Ovary (tissue), 3 donors: ENCODE results near the gene NUDCD2.
"Not testable (repeated sequence)": the region's sequence is repeated elsewhere in the genome, so short reads cannot be mapped to it uniquely, and the experiment has no call there.

ENCODE experiments used
- EP300 ChIP-seq: sonication (generic); formaldehyde crosslinking; IDR thresholded peaks from one replicate; pipeline ENCODE4 v1.6.1; 2017; ENCODE audit warnings: antibody characterized with exemption
- POLR2A ChIP-seq: fragments of 450-650 bp; IDR thresholded peaks from one replicate; pipeline ENCODE4 v1.6.1; 2017; ENCODE audit warnings: antibody characterized with exemption, mild to moderate bottlenecking, moderate library complexity
- TF ChIP-seq, protein P1 (sequence below), 3 donors: fragments of 450-650 bp in 2 of 3; fragments of 200-600 bp in 1 of 3; IDR thresholded peaks; one replicate each; pipeline versions ENCODE4 v1.5.1 to v1.8.0; 2016 to 2022; ENCODE audit warnings: antibody characterized with exemption in 3 of 3, mild to moderate bottlenecking in 1 of 3
- donor health status: DM: no; HTN: no; CAD: no.

DNA sequence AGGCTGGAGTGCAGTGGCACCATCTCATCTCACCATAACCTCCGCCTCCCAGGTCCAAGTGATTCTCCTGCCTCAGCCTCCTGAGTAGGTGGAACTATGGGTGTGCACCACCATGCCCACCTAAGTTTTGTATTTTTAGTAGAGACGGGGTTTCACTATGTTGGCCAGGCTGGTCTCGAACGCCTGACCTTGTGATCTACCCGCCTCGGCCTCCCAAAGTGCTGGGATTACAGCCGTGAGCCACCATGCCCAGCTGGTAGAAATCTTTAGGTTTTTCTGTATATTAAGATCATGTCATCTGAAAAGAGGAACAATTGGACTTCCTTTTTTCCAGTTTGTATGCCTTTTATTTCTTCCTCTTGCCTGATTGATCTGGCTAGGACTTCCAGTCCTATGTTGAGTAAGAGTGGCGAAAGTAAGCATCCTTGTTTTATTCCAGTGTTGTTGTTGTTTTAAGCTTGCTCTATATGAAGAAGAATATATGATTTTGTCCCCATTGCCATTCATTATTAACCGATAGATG is 63.0 kb downstream of the NUDCD2 start:
- not testable (repeated sequence) for TF ChIP-seq EP300, POLR2A
- TF ChIP-seq, protein P1, sequence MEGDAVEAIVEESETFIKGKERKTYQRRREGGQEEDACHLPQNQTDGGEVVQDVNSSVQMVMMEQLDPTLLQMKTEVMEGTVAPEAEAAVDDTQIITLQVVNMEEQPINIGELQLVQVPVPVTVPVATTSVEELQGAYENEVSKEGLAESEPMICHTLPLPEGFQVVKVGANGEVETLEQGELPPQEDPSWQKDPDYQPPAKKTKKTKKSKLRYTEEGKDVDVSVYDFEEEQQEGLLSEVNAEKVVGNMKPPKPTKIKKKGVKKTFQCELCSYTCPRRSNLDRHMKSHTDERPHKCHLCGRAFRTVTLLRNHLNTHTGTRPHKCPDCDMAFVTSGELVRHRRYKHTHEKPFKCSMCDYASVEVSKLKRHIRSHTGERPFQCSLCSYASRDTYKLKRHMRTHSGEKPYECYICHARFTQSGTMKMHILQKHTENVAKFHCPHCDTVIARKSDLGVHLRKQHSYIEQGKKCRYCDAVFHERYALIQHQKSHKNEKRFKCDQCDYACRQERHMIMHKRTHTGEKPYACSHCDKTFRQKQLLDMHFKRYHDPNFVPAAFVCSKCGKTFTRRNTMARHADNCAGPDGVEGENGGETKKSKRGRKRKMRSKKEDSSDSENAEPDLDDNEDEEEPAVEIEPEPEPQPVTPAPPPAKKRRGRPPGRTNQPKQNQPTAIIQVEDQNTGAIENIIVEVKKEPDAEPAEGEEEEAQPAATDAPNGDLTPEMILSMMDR (IDR thresholded peaks at IDR 0.05): not testable (repeated sequence)
